GM19099 (cell line): ENCODE measurements around the gene HES4.

Experiments
- POLR2A ChIP-seq: IDR thresholded peaks from 3 replicates; pipeline ENCODE4 v1.6.1; 2011; ENCODE audit warnings: low read depth; ENCODE audit not compliant: insufficient read length; ENCODE audit errors: extremely low read depth

HES4 gene

GRCh38 chr1:996851-997712, 2.8 kb downstream of the HES4 start:
- TF ChIP-seq POLR2A: no peak

- no peak for TF ChIP-seq POLR2A
These were observed 3.9 kb downstream of the HES4 start for GRCh38 chr1:995665-996633.

GRCh38 chr1:993379-993995, 6.4 kb downstream of the HES4 start:
- TF ChIP-seq POLR2A: no peak

- no peak for TF ChIP-seq POLR2A
These were observed 7.5 kb downstream of the HES4 start for GRCh38 chr1:992362-992761.

- no peak for TF ChIP-seq POLR2A
These were observed 8.0 kb downstream of the HES4 start for GRCh38 chr1:991895-992294.

- no peak for TF ChIP-seq POLR2A
These were observed 14.8 kb downstream of the HES4 start for GRCh38 chr1:985126-985525.

- no peak for TF ChIP-seq POLR2A
These were observed 15.5 kb downstream of the HES4 start for GRCh38 chr1:984476-984814.

- no peak for TF ChIP-seq POLR2A
These were observed 16.0 kb downstream of the HES4 start for GRCh38 chr1:983798-984475.

GRCh38 chr1:982765-983436, 17.0 kb downstream of the HES4 start:
- TF ChIP-seq POLR2A: no peak

- no peak for TF ChIP-seq POLR2A
These were observed 17.8 kb downstream of the HES4 start, which contains the start of gene PERM1 for GRCh38 chr1:981955-982558. TSS of gene PERM1 (minus strand) at chr1:982093. CDS start at chr1:981029, 1,064 bp downstream.

- no peak for TF ChIP-seq POLR2A
These were observed 18.4 kb downstream of the HES4 start for GRCh38 chr1:981491-981954.

- TF ChIP-seq POLR2A: no peak
These were observed 19.1 kb downstream of the HES4 start for GRCh38 chr1:980602-981395.

GRCh38 chr1:980137-980571, 19.7 kb downstream of the HES4 start:
- no peak for TF ChIP-seq POLR2A
